ENCODE measurements around the gene TNNT2. TPM values are rescaled to one million over a fixed set of nuclear protein-coding genes. Genes with fewer than 3 reads are reported as not detected.

TNNT2 gene
- total and polyA plus RNA-seq, 3 experiments from 2014 or later = not detected

GRCh38 chr1:201399352-201400126 lies 22.1 kb upstream of the TNNT2 start:
- no peaks in the 10 kb centered on the region for H3K9me3 ChIP-seq (ENCODE audit: low read length)
- H3K27me3 ChIP-seq (ENCODE audit: insufficient read depth, low read length, poor library complexity, severe bottlenecking) = no peaks in the 10 kb centered on the region
- Mint-ChIP-seq H3K36me3 (peaks cover 0 to 2% (median 0%) of the 10 kb centered on the region in 3 donors), H3K9me3 (no peaks in the 10 kb centered on the region), H3K4me3 (no peak overlapping the region), H3K4me1 (peaks cover 0 to 7% (median 0%) of the 10 kb centered on the region in 3 donors), H3K27ac (no peak overlapping the region), H3K27me3 (peaks cover 24 to 25% of the 10 kb centered on the region in 2 donors)
- ChIA-PET POLR2A (no interaction called here), CTCF (no interaction called here)
- H3K36me3 ChIP-seq (ENCODE audit: insufficient read depth, low read length) = no peaks in the 10 kb centered on the region
- no peak for DNase-seq
- no peaks in the 10 kb centered on the region for H3K4me1 ChIP-seq (ENCODE audit: insufficient read depth, low read length)
- H3K27ac ChIP-seq (ENCODE audit: low read depth, low read length) = no peak overlapping the region
- no peak overlapping the region for H3K4me3 ChIP-seq (ENCODE audit: low read length)

DNA sequence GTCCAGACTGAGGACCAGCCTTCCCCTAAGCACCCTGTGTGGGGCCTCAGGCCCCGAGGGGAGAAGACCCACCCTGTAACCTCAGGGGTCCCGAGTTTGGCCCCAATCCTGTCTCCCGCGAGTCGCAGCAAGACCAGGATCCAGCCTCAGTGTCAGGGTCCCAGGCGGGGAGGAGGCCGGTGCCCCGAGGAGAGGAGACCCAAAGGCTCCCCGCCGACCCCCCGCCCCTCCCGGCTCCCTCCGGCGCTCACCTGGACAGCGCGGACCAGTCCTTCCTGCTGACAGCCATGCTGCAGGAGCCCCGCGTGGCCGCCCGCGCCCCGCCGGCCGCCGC lies 21.5 kb upstream of the TNNT2 start, which contains the start of gene LAD1:
Gene LAD1, minus strand, starts transcription at position 307 of the 334 bp plus-strand sequence. Its CDS starts 18 bp downstream, at position 289.
- Mint-ChIP-seq H3K36me3 (peaks cover 0 to 2% (median 0%) of the 10 kb centered on the region in 3 donors), H3K4me3 (peak within 1 kb of the TSS in 2 of 7 donors; percentile 6 to 8), H3K9me3 (no peaks in the 10 kb centered on the region), H3K4me1 (peaks cover 0 to 7% (median 0%) of the 10 kb centered on the region in 3 donors), H3K27ac (no peak within 1 kb of the TSS), H3K27me3 (peaks cover 27 to 28% of the 10 kb centered on the region in 2 donors)
- H3K36me3 ChIP-seq (ENCODE audit: insufficient read depth, low read length) = no peaks in the 10 kb centered on the region
- no peaks in the 10 kb centered on the region for H3K9me3 ChIP-seq (ENCODE audit: low read length)
- H3K27ac ChIP-seq (ENCODE audit: low read depth, low read length) = no peak within 1 kb of the TSS
- CTCF ChIA-PET = no interaction called here
- H3K27me3 ChIP-seq (ENCODE audit: insufficient read depth, low read length, poor library complexity, severe bottlenecking) = no peaks in the 10 kb centered on the region
- no peak within 1 kb of the TSS for H3K4me3 ChIP-seq (ENCODE audit: low read length)
- DNase-seq = no peak
- POLR2A ChIA-PET = no interaction called here
- no peaks in the 10 kb centered on the region for H3K4me1 ChIP-seq (ENCODE audit: insufficient read depth, low read length)

DNA sequence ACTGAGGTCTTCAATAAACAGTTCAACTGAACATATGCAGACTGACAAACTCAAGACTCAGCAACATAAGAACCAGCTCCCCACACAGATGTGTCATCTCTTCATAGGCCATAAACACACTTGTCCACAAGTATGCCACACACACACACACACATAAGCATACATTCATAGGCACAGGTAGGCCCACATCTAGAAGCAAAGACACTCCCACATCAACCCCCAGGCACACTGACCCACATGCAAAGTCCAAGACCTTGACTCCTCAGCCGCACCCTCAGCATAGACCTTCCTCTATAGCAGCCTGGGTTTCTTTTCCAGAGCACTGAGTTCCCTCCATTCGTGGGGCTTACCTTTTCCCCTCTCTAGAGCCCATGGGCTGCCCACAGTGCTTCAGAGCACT lies 20.2 kb upstream of the TNNT2 start:
- H3K4me3 Mint-ChIP-seq = no peak overlapping the region
- Histone ChIP-seq H3K9me3 (ENCODE audit: low read length) (no peaks in the 10 kb centered on the region), H3K36me3 (ENCODE audit: insufficient read depth, low read length) (no peaks in the 10 kb centered on the region), H3K4me3 (ENCODE audit: low read length) (no peak overlapping the region), H3K4me1 (ENCODE audit: insufficient read depth, low read length) (no peaks in the 10 kb centered on the region), H3K27me3 (ENCODE audit: insufficient read depth, low read length, poor library complexity, severe bottlenecking) (no peaks in the 10 kb centered on the region), H3K27ac (ENCODE audit: low read depth, low read length) (no peak overlapping the region)
- H3K27ac Mint-ChIP-seq = no peak overlapping the region
- peaks cover 29 to 32% of the 10 kb centered on the region in 2 donors for H3K27me3 Mint-ChIP-seq
- H3K4me1 Mint-ChIP-seq = peaks cover 0 to 7% (median 0%) of the 10 kb centered on the region in 3 donors
- ChIA-PET CTCF (no interaction called here), POLR2A (no interaction called here)
- H3K36me3 Mint-ChIP-seq = peaks cover 0 to 2% (median 0%) of the 10 kb centered on the region in 3 donors
- DNase-seq = no peak
- no peaks in the 10 kb centered on the region for H3K9me3 Mint-ChIP-seq

DNA sequence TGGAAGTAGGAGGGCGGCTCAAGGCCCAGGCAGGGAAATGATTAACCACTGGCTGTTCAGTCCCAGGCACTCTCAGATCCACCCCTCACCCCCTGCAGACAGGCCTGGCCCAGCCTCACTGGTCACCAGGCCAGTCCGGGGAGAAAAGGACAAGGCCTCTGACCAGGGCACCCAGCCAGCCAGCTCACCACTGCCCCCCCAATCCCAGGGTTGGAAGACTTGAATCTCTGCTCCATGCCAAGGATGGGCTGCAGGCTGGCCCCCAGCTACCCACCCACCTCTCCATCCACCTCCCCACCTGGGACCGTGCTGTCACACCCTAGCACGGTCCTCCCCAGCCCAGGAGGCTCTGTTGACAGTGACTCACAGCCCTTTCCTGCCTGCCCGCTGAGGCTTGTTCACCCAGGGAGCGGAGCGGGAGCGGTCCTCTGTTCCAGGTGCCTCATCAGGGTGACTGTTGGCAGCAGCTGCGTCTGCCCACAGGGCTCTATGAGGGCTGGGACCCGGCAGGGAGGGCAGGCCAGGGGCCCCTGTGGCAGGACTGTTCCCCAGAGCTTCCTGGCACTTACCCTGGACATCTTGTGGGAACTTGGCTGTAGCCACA lies 19.5 kb upstream of the TNNT2 start:
- Histone ChIP-seq H3K9me3 (ENCODE audit: low read length) (no peaks in the 10 kb centered on the region), H3K4me1 (ENCODE audit: insufficient read depth, low read length) (no peaks in the 10 kb centered on the region), H3K4me3 (ENCODE audit: low read length) (no peak overlapping the region), H3K36me3 (ENCODE audit: insufficient read depth, low read length) (no peaks in the 10 kb centered on the region), H3K27me3 (ENCODE audit: insufficient read depth, low read length, poor library complexity, severe bottlenecking) (no peaks in the 10 kb centered on the region), H3K27ac (ENCODE audit: low read depth, low read length) (no peak overlapping the region)
- peaks cover 0 to 2% (median 0%) of the 10 kb centered on the region in 3 donors for H3K36me3 Mint-ChIP-seq
- DNase-seq = no peak
- no peak overlapping the region for H3K27ac Mint-ChIP-seq
- no peaks in the 10 kb centered on the region for H3K9me3 Mint-ChIP-seq
- POLR2A ChIA-PET = no interaction called here
- H3K4me3 Mint-ChIP-seq = no peak overlapping the region
- peaks cover 0 to 7% (median 0%) of the 10 kb centered on the region in 3 donors for H3K4me1 Mint-ChIP-seq
- CTCF ChIA-PET = interaction anchor here (1.3 kb wide), 1 partner anchor 9 kb away, joined by 4 read pairs; no protein-coding TSS in a partner anchor
- H3K27me3 Mint-ChIP-seq = peaks cover 29 to 36% of the 10 kb centered on the region in 2 donors

- H3K4me3 Mint-ChIP-seq = no peak overlapping the region
- no peaks in the 10 kb centered on the region for H3K9me3 Mint-ChIP-seq
- Histone ChIP-seq H3K27ac (ENCODE audit: low read depth, low read length) (no peak overlapping the region), H3K9me3 (ENCODE audit: low read length) (no peaks in the 10 kb centered on the region), H3K4me3 (ENCODE audit: low read length) (no peak overlapping the region), H3K27me3 (ENCODE audit: insufficient read depth, low read length, poor library complexity, severe bottlenecking) (no peaks in the 10 kb centered on the region), H3K4me1 (ENCODE audit: insufficient read depth, low read length) (no peaks in the 10 kb centered on the region), H3K36me3 (ENCODE audit: insufficient read depth, low read length) (no peaks in the 10 kb centered on the region)
- POLR2A ChIA-PET = no interaction called here
- peaks cover 0 to 2% (median 0%) of the 10 kb centered on the region in 3 donors for H3K36me3 Mint-ChIP-seq
- CTCF ChIA-PET = interaction anchor here (1.3 kb wide), 1 partner anchor 10 kb away, joined by 4 read pairs; no protein-coding TSS in a partner anchor
- peaks cover 29 to 41% of the 10 kb centered on the region in 2 donors for H3K27me3 Mint-ChIP-seq
- H3K27ac Mint-ChIP-seq = no peak overlapping the region
- DNase-seq = no peak
- peaks cover 0 to 7% (median 0%) of the 10 kb centered on the region in 3 donors for H3K4me1 Mint-ChIP-seq
These were observed 18.5 kb upstream of the TNNT2 start for GRCh38 chr1:201395936-201396335.

DNA sequence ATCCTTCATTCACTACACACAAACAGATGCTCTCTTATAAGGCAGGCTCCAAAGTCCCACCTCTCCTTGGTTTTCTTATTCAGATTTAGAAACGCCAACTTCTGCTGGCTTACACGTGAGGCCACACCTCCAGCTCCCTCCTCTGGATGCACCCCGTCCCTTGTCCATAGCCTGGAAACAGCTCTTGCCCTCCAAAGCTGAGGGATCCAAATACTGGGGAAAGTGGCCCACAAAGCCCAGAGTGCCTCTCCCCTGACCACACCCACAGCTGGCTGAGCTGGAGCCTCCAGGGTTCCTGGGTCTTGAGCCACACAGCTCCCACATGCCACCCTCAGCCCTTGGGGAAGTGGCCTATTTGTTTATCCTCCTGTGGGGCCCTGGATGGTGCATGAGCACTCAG lies 17.1 kb upstream of the TNNT2 start:
- H3K4me1 ChIP-seq (ENCODE audit: insufficient read depth, low read length) = no peaks in the 10 kb centered on the region

DNA sequence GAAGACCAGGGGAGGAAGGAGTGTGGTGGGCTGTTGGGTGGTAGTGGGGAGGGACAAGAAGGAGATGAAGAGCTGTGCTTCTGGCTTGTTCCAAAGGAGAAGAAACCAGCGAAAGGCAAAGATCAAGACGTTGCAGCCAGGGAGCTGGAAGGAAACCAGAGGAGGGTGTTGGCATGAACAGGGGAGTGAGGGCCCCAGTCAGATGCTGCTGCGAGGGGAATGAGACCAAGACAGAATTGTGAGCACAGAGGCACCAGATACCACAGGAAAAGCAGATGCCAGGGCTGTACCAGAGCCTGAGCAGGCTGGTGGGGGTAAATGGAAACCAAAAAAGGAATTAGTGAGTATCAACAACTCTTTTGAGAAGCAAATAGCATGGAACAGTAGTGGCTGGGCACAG lies 15.6 kb upstream of the TNNT2 start:
- POLR2A ChIA-PET = no interaction called here
- H3K9me3 Mint-ChIP-seq = no peaks in the 10 kb centered on the region
- peaks cover 0 to 2% (median 0%) of the 10 kb centered on the region in 3 donors for H3K36me3 Mint-ChIP-seq
- Histone ChIP-seq H3K9me3 (ENCODE audit: low read length) (no peaks in the 10 kb centered on the region), H3K27ac (ENCODE audit: low read depth, low read length) (no peak overlapping the region), H3K4me3 (ENCODE audit: low read length) (no peak overlapping the region), H3K36me3 (ENCODE audit: insufficient read depth, low read length) (no peaks in the 10 kb centered on the region), H3K4me1 (ENCODE audit: insufficient read depth, low read length) (no peaks in the 10 kb centered on the region), H3K27me3 (ENCODE audit: insufficient read depth, low read length, poor library complexity, severe bottlenecking) (no peaks in the 10 kb centered on the region)
- no peak overlapping the region for H3K27ac Mint-ChIP-seq
- CTCF ChIA-PET = interaction anchor here (2.0 kb wide), 1 partner anchor 13 kb away, joined by 4 read pairs; no protein-coding TSS in a partner anchor
- peaks cover 19 to 32% of the 10 kb centered on the region in 2 donors for H3K27me3 Mint-ChIP-seq
- DNase-seq = no peak
- no peaks in the 10 kb centered on the region for H3K4me1 Mint-ChIP-seq
- H3K4me3 Mint-ChIP-seq = no peak overlapping the region

More for the DNA sequence above, 17.1 kb upstream of the TNNT2 start:
- no peak overlapping the region for H3K27ac ChIP-seq (ENCODE audit: low read depth, low read length)
- Mint-ChIP-seq H3K27me3 (peaks cover 17 to 41% of the 10 kb centered on the region in 2 donors), H3K9me3 (no peaks in the 10 kb centered on the region), H3K36me3 (peaks cover 0 to 2% (median 0%) of the 10 kb centered on the region in 3 donors), H3K27ac (peak overlapping the region in 1 of 8 donors; percentile 53), H3K4me3 (no peak overlapping the region), H3K4me1 (peaks cover 0 to 7% (median 0%) of the 10 kb centered on the region in 3 donors)
- ChIA-PET CTCF (no interaction called here), POLR2A (no interaction called here)
- no peaks in the 10 kb centered on the region for H3K36me3 ChIP-seq (ENCODE audit: insufficient read depth, low read length)
- no peak for DNase-seq
- H3K27me3 ChIP-seq (ENCODE audit: insufficient read depth, low read length, poor library complexity, severe bottlenecking) = no peaks in the 10 kb centered on the region
- H3K9me3 ChIP-seq (ENCODE audit: low read length) = no peaks in the 10 kb centered on the region
- H3K4me3 ChIP-seq (ENCODE audit: low read length) = no peak overlapping the region

Measured in CD8-positive, alpha-beta memory T cell (primary cell).